GM10266 (cell line): ENCODE results near the gene ORC3.
"Not testable (repeated sequence)": the region's sequence is repeated elsewhere in the genome, so short reads cannot be mapped to it uniquely, and the experiment has no call there.

ENCODE experiments used
- DNase-seq: peaks from one replicate; pipeline ENCODE4 v3.0.0; 2012; ENCODE audit errors: extremely low spot score
- TF ChIP-seq, protein P1 (sequence below): IDR thresholded peaks from 2 replicates; pipeline ENCODE4 v1.5.1; 2012; ENCODE audit warnings: mild to moderate bottlenecking, low read depth; ENCODE audit not compliant: control insufficient read depth, insufficient read depth; ENCODE audit errors: missing control alignments

ORC3 gene

GRCh38 chr6:87702589-87702945 lies 112.6 kb downstream of the ORC3 start:
- peak; percentile 46 for DNase-seq
- TF ChIP-seq, protein P1, sequence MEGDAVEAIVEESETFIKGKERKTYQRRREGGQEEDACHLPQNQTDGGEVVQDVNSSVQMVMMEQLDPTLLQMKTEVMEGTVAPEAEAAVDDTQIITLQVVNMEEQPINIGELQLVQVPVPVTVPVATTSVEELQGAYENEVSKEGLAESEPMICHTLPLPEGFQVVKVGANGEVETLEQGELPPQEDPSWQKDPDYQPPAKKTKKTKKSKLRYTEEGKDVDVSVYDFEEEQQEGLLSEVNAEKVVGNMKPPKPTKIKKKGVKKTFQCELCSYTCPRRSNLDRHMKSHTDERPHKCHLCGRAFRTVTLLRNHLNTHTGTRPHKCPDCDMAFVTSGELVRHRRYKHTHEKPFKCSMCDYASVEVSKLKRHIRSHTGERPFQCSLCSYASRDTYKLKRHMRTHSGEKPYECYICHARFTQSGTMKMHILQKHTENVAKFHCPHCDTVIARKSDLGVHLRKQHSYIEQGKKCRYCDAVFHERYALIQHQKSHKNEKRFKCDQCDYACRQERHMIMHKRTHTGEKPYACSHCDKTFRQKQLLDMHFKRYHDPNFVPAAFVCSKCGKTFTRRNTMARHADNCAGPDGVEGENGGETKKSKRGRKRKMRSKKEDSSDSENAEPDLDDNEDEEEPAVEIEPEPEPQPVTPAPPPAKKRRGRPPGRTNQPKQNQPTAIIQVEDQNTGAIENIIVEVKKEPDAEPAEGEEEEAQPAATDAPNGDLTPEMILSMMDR = no peak

GRCh38 chr6:87703039-87703438 lies 113.1 kb downstream of the ORC3 start:
- DNase-seq = not testable (repeated sequence)

GRCh38 chr6:87705070-87705691 lies 115.2 kb downstream of the ORC3 start:
- TF ChIP-seq, protein P1 = no peak
- peak; percentile 63 for DNase-seq

DNA sequence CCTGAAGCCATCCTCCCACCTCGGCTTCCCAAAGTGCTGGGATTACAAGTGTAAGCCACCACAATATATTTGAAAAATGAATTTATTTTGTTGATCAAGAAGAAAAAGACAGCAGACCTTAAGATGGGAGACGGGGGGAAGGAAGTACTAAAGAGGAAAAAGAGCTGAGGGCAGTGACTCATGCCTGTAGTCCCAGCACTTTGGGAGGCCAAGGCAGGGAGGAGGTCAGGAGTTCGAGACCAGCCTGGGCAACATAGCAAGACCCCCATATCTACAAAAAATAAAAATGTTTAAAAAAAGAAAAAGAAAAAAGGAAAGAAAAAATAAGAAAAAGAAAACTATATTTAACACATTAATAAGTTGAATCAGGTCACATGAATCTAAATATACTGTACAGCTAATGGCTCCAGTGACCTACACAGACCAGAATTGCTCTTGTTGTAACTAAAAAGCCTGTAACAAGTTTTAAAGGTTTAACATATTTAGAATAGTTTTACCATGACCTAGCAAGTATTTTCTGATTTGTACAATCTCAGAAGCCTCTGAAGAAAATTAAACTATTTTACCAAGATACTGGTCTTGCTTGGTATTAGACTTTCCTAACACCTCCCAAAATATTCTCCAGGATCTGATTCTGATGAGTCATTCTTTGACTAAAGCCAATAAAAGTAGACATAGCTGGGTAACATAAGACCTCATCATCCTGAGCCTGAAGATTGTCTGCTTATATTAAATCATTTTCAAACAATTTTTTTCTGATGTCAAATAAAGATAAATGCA lies 116.4 kb downstream of the ORC3 start:
- no peak for DNase-seq
- TF ChIP-seq, protein P1 = no peak

DNA sequence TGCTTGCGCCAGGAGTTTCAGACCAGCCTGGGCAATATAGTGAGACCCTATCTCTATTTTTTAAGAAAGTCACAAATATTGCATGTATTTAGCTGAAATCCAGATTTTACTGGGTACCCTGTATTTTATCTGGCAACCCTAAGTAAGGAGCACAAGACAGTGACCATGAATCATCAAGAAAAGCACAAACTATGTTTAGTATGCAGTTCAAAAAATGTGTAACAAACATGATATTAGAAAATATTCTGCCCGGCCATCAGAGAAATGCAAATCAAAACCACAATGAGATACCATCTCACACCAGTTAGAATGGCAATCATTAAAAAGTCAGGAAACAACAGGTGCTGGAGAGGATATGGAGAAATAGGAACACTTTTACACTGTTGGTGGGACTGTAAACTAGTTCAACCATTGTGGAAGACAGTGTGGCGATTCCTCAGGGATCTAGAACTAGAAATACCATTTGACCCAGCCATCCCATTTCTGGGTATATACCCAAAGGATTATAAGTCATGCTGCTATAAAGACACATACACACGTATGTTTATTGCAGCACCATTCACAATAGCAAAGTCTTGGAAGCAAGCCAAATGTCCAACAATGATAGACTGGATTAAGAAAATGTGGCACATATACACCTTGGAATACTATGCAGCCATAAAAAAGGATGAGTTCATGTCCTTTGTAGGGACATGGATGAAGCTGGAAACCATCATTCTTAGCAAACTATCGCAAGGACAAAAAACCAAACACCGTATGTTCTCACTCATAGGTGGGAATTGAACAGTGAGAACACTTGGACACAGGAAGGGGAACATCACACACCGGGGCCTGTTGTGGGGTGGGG lies 118.9 kb downstream of the ORC3 start:
- not testable (repeated sequence) for DNase-seq

DNA sequence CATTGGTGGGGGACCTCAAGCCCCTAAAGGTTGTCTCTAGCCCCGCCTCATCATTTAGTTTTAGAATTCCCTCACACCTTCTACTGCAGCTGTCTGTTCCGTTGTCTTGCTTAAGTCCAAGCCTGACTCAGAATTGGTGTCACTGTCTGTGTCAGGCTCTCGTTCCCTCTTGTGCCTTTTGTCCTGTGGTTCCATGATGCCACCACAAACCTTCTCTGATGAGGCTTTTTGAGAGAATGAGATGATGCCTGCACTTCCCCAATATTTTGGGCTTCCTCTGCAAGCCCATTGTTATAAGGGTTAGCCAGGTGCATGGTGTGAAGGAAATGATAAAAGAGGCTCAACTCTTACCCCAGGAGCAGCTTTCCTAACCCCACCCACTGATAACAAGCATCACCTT lies 120.2 kb downstream of the ORC3 start:
- TF ChIP-seq, protein P1 = no peak
- no peak for DNase-seq

GRCh38 chr6:87712713-87713112 lies 122.8 kb downstream of the ORC3 start:
- not testable (repeated sequence) for DNase-seq

DNA sequence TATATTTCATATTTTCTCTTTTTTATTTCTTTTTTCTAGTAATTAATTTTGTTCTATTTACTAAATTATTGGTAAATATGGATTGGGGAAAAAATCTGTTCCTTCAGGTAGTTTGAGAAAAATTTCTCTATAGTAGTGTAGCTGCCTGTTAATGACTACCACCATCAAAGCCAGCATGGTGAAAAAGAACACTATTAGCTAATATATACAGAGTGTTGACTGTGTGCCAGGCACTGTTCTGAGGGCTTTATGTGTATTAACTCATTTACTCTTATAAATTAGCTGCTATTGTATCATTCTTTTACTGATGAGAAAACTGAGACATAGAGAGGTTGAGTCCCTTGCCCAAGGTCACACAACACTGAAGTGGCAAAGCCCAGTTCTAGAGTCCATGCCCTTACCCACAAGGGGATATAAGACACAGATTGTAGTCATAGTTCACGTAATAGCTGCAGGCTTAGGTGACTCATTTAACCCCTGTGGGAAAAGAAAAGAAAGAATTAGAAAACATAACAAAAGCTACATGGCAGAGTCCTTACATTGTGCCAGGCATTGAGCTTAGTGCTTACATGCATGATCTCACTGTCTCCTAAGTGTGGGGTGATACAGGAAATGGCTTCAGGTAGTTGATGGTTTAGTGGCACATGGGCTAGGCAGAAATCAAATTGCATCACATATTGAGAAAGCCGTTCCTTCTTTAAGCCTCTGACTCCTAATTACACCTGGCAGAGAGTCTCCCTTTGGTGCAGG lies 124.3 kb downstream of the ORC3 start:
- TF ChIP-seq, protein P1 = no peak
- DNase-seq = no peak
